SU-DHL-6 (cell line): Measurements from ENCODE around the gene KSR2.

Experiments
- EZH2phosphoT487 ChIP-seq: fragments of 200-600 bp; sonication (generic), shearing (Covaris generic); conservative IDR thresholded peaks from 2 replicates; pipeline ENCODE4 v1.6.1; 2018; ENCODE audit warnings: mild to moderate bottlenecking, antibody characterized with exemption, low read length, moderate library complexity, mixed read lengths
- TF ChIP-seq, protein P1 (sequence below): fragments of 200-600 bp; sonication (generic); IDR thresholded peaks from one replicate; pipeline ENCODE4 v1.5.1; 2017; ENCODE audit warnings: antibody characterized with exemption, mild to moderate bottlenecking, low read length, moderate library complexity; ENCODE audit not compliant: insufficient read depth, poor library complexity, severe bottlenecking

DNA sequence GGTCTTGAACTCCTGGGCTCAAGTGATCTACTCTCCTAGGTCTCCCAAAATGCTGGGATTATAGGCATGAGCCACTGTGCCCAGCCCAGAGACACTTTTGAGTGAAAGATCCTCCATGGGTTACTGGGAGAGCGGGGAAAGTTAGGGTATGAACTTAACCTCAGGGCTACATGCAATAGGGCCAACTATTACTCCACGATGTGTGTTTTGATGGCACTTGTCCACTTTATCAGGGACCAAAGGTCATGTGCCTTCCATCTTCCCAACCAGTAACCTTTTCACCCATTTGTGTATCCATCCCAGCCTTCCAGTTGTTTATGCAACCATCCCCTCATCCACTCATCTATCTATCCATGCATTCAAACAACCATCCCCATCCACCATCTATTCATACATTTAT lies 546.8 kb downstream of the KSR2 start:
- TF ChIP-seq, protein P1, sequence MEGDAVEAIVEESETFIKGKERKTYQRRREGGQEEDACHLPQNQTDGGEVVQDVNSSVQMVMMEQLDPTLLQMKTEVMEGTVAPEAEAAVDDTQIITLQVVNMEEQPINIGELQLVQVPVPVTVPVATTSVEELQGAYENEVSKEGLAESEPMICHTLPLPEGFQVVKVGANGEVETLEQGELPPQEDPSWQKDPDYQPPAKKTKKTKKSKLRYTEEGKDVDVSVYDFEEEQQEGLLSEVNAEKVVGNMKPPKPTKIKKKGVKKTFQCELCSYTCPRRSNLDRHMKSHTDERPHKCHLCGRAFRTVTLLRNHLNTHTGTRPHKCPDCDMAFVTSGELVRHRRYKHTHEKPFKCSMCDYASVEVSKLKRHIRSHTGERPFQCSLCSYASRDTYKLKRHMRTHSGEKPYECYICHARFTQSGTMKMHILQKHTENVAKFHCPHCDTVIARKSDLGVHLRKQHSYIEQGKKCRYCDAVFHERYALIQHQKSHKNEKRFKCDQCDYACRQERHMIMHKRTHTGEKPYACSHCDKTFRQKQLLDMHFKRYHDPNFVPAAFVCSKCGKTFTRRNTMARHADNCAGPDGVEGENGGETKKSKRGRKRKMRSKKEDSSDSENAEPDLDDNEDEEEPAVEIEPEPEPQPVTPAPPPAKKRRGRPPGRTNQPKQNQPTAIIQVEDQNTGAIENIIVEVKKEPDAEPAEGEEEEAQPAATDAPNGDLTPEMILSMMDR: no peak
- no peak for TF ChIP-seq EZH2phosphoT487
